Measurements from ENCODE around the gene COG5.
A peak's percentile ranks its signal among the peaks of the same experiment; 100 is the strongest.

Gene COG5

DNA sequence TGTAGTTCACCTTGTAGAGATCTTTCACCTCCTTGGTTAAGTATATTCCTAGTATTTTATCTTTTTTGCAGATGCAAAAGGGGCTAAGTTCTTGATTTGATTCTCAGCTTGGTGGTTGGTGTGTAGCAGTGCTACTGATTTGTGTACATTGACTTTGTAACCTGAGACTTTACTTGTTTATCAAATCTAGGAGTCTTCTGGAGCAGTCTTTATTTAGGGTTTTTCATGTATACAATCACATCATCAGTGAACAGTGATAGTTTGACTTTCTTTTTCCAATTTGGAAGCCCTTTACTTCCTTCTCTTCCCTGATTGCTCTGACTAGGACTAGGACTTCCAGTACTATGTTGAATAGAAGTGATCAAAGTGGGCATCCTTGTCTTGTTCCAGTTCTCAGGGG is 60.0 kb downstream of the COG5 start:
- ATAC-seq (ENCODE audit: low read depth) (no peak), DNase-seq (ENCODE audit: low spot score) (no peak)
- H3K4me1 ChIP-seq (ENCODE audit: insufficient read depth, poor library complexity, severe bottlenecking) = peaks cover 15% of the 10 kb centered on the region
- no peak overlapping the region for H3K4me3 ChIP-seq (ENCODE audit: severe bottlenecking)
- H3K9me3 ChIP-seq (ENCODE audit: severe bottlenecking) = no peaks in the 10 kb centered on the region
- no peaks in the 10 kb centered on the region for H3K36me3 ChIP-seq (ENCODE audit: low read depth)
- TF ChIP-seq, protein P1, sequence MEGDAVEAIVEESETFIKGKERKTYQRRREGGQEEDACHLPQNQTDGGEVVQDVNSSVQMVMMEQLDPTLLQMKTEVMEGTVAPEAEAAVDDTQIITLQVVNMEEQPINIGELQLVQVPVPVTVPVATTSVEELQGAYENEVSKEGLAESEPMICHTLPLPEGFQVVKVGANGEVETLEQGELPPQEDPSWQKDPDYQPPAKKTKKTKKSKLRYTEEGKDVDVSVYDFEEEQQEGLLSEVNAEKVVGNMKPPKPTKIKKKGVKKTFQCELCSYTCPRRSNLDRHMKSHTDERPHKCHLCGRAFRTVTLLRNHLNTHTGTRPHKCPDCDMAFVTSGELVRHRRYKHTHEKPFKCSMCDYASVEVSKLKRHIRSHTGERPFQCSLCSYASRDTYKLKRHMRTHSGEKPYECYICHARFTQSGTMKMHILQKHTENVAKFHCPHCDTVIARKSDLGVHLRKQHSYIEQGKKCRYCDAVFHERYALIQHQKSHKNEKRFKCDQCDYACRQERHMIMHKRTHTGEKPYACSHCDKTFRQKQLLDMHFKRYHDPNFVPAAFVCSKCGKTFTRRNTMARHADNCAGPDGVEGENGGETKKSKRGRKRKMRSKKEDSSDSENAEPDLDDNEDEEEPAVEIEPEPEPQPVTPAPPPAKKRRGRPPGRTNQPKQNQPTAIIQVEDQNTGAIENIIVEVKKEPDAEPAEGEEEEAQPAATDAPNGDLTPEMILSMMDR (IDR thresholded peaks at IDR 0.05; ENCODE audit: poor library complexity, severe bottlenecking) = no peak
- no peaks in the 10 kb centered on the region for H3K27me3 ChIP-seq (ENCODE audit: insufficient read depth, poor library complexity, severe bottlenecking)
- H3K27ac ChIP-seq (ENCODE audit: poor library complexity, severe bottlenecking) = no peak overlapping the region

DNA sequence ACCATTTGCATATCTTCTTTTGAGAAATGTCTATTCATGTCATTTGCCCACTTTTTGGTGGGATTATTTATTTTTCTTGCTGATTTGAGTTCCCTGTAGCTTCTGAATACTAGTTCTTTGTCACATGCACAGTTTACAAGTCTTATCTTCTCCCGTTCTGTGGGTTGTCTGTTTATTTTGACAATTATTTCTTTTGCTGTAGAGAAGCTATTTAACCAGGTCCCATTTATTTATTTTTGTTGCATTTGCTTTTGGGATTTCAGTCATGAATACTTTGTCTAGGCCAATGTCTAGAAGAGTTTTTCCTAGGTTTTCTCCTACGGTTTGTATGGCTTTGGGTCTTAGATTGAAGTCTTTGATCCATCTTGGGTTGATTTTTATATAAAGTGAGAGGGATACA is 60.9 kb downstream of the COG5 start:
- H3K4me3 ChIP-seq (ENCODE audit: severe bottlenecking) = no peak overlapping the region
- no peaks in the 10 kb centered on the region for H3K9me3 ChIP-seq (ENCODE audit: severe bottlenecking)
- no peaks in the 10 kb centered on the region for H3K27me3 ChIP-seq (ENCODE audit: insufficient read depth, poor library complexity, severe bottlenecking)
- peaks cover 15% of the 10 kb centered on the region for H3K4me1 ChIP-seq (ENCODE audit: insufficient read depth, poor library complexity, severe bottlenecking)
- TF ChIP-seq, protein P1 (IDR thresholded peaks at IDR 0.05; ENCODE audit: poor library complexity, severe bottlenecking) = no peak
- ATAC-seq (ENCODE audit: low read depth) (no peak), DNase-seq (ENCODE audit: low spot score) (no peak)
- no peak overlapping the region for H3K27ac ChIP-seq (ENCODE audit: poor library complexity, severe bottlenecking)
- no peaks in the 10 kb centered on the region for H3K36me3 ChIP-seq (ENCODE audit: low read depth)

DNA sequence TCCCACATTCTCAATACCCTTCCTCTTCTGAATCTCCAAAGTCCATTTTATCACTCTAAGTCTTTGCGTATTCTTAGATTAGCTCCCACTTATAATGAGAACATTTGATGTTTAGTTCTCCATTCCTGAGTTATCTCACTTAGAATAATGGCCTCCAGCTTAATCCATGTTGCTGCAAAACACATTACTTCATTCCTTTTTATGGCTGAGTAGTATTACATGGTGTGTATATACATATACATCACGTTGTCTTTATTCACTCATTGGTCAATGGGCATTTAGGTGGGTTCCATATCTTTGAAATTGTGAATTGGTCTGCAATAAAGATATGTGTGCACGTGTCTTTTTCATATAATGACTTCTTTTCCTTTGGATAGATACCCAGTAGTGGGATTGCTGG is 61.6 kb downstream of the COG5 start:
- Histone ChIP-seq H3K27ac (ENCODE audit: poor library complexity, severe bottlenecking) (no peak overlapping the region), H3K36me3 (ENCODE audit: low read depth) (no peaks in the 10 kb centered on the region), H3K4me1 (ENCODE audit: insufficient read depth, poor library complexity, severe bottlenecking) (peaks cover 15% of the 10 kb centered on the region), H3K4me3 (ENCODE audit: severe bottlenecking) (no peak overlapping the region), H3K27me3 (ENCODE audit: insufficient read depth, poor library complexity, severe bottlenecking) (no peaks in the 10 kb centered on the region), H3K9me3 (ENCODE audit: severe bottlenecking) (no peaks in the 10 kb centered on the region)
- TF ChIP-seq, protein P1 (IDR thresholded peaks at IDR 0.05; ENCODE audit: poor library complexity, severe bottlenecking) = no peak
- DNase-seq (ENCODE audit: low spot score) (no peak), ATAC-seq (ENCODE audit: low read depth) (no peak)

DNA sequence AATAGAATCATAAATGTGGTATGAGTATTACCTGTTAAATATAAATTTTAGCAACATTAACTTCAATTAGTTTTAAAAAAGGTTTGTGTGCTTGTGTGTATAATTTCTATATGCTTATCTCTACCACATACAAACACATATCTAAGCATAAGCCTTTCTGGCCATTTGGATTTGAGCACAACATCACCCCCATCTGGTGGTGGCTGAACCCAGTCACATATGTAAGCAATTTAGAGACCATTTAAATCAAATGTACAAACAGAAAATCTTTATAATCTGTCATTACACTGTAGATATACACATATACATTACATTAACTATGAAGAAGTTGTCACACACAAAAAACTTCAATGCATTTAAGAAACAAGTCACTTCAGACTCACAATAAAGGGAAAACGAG is 62.1 kb downstream of the COG5 start:
- Histone ChIP-seq H3K9me3 (ENCODE audit: severe bottlenecking) (no peaks in the 10 kb centered on the region), H3K27me3 (ENCODE audit: insufficient read depth, poor library complexity, severe bottlenecking) (no peaks in the 10 kb centered on the region), H3K27ac (ENCODE audit: poor library complexity, severe bottlenecking) (no peak overlapping the region), H3K36me3 (ENCODE audit: low read depth) (no peaks in the 10 kb centered on the region), H3K4me1 (ENCODE audit: insufficient read depth, poor library complexity, severe bottlenecking) (peaks cover 9% of the 10 kb centered on the region), H3K4me3 (ENCODE audit: severe bottlenecking) (no peak overlapping the region)
- TF ChIP-seq, protein P1 (IDR thresholded peaks at IDR 0.05; ENCODE audit: poor library complexity, severe bottlenecking) = peak; percentile 33
- ATAC-seq (ENCODE audit: low read depth) = no peak
- no peak for DNase-seq (ENCODE audit: low spot score)

DNA sequence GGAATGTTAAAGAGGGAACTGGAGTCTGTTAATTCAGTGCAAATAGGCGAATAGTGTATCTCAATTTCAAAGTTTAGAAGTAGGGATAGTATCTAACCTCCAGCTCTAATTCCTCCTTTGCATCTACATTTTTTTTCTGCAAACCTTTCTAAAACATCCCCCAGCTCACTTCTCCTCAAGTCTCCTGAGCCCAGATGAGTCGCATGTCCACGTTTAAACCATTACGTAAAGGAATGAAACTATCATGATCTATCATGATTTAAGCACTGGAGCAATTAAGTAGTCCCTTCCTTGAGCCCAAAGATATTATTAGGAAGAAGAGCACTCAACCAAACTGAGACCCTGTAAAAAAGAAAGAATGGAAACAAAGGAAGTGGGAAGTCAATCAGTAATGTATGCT is 64.0 kb downstream of the COG5 start:
- no peak overlapping the region for H3K27ac ChIP-seq (ENCODE audit: poor library complexity, severe bottlenecking)
- H3K36me3 ChIP-seq (ENCODE audit: low read depth) = no peaks in the 10 kb centered on the region
- peaks cover 7% of the 10 kb centered on the region for H3K4me1 ChIP-seq (ENCODE audit: insufficient read depth, poor library complexity, severe bottlenecking)
- no peak overlapping the region for H3K4me3 ChIP-seq (ENCODE audit: severe bottlenecking)
- no peak for DNase-seq (ENCODE audit: low spot score)
- TF ChIP-seq, protein P1 (IDR thresholded peaks at IDR 0.05; ENCODE audit: poor library complexity, severe bottlenecking) = no peak
- no peaks in the 10 kb centered on the region for H3K27me3 ChIP-seq (ENCODE audit: insufficient read depth, poor library complexity, severe bottlenecking)
- no peak for ATAC-seq (ENCODE audit: low read depth)
- H3K9me3 ChIP-seq (ENCODE audit: severe bottlenecking) = no peaks in the 10 kb centered on the region
